Breast epithelium (tissue), 4 donors: ENCODE data around the gene TLDC2. TPM values are rescaled to one million over a fixed set of nuclear protein-coding genes. Genes with fewer than 3 reads are reported as not detected.
A peak's percentile ranks its signal among the peaks of the same experiment; 100 is the strongest.

ENCODE experiments used
- DNase-seq, 2 donors: peaks; one replicate each; pipeline ENCODE4 v3.0.0-alpha.2; 2019; ENCODE audit warnings: low spot score in 2 of 2
- H3K27ac ChIP-seq, 2 donors: fragments of 200-600 bp; sonication (generic) in 1 of 2; one replicate each; pipeline ENCODE4 v1.5.1; 2016 to 2019; ENCODE audit warnings: mild to moderate bottlenecking in 1 of 2
- H3K27me3 ChIP-seq, 2 donors: fragments of 200-600 bp; sonication (generic) in 1 of 2; one replicate each; pipeline versions ENCODE4 v1.5.1 to v1.6.0; 2017 to 2019; ENCODE audit warnings: control low read depth in 1 of 2, mild to moderate bottlenecking in 1 of 2
- H3K36me3 ChIP-seq: fragments of 200-600 bp; one replicate; pipeline ENCODE4 v1.5.1; 2019
- H3K4me1 ChIP-seq, 2 donors: fragments of 200-600 bp; sonication (generic); one replicate each; pipeline ENCODE4 v1.5.1; 2016 to 2019; ENCODE audit warnings: control low read depth in 1 of 2
- H3K4me3 ChIP-seq, 3 donors: fragments of 200-600 bp; sonication (generic); 1 replicate in 2 of 3; 2 replicates in 1 of 3; pipeline ENCODE4 v1.5.1; 2016 to 2019; ENCODE audit warnings: mild to moderate bottlenecking in 3 of 3, moderate library complexity in 2 of 3
- H3K9me3 ChIP-seq, 2 donors: fragments of 200-600 bp; sonication (generic) in 1 of 2; one replicate each; pipeline ENCODE4 v1.5.1; 2016 to 2019; ENCODE audit warnings: control low read depth in 1 of 2
- POLR2A ChIP-seq: fragments of 450-650 bp; IDR thresholded peaks from one replicate; pipeline ENCODE4 v1.6.1; 2016; ENCODE audit warnings: antibody characterized with exemption, mild to moderate bottlenecking, moderate library complexity
- POLR2AphosphoS5 ChIP-seq, 3 donors: sonication (generic); formaldehyde crosslinking; IDR thresholded peaks; one replicate each; pipeline ENCODE4 v1.6.1; 2017; ENCODE audit warnings: antibody characterized with exemption in 3 of 3
- intact Hi-C: fragments of 100-400 bp; cut with DNase I; formaldehyde crosslinking; loops from one replicate; pipeline ENCODE4 v1.15.1; 2023; ENCODE audit warnings: low total_unique reads
- total RNA-seq, 3 donors: library from RNA; depleted of rRNA; stranded (reverse); fragments of >200 nt; gene quantifications; one replicate each; pipeline ENCODE4 v1.1.0, GENCODE V29; 2016
- TF ChIP-seq, protein P1 (sequence below), 3 donors: fragments of 450-650 bp; IDR thresholded peaks; one replicate each; pipeline ENCODE4 v1.5.1; 2016 to 2017; ENCODE audit warnings: antibody characterized with exemption in 3 of 3, mild to moderate bottlenecking in 3 of 3, moderate library complexity in 3 of 3

The TLDC2 gene
- total RNA-seq, 3 donors from 2014 or later = 1.1 TPM; not detected in 2

DNA sequence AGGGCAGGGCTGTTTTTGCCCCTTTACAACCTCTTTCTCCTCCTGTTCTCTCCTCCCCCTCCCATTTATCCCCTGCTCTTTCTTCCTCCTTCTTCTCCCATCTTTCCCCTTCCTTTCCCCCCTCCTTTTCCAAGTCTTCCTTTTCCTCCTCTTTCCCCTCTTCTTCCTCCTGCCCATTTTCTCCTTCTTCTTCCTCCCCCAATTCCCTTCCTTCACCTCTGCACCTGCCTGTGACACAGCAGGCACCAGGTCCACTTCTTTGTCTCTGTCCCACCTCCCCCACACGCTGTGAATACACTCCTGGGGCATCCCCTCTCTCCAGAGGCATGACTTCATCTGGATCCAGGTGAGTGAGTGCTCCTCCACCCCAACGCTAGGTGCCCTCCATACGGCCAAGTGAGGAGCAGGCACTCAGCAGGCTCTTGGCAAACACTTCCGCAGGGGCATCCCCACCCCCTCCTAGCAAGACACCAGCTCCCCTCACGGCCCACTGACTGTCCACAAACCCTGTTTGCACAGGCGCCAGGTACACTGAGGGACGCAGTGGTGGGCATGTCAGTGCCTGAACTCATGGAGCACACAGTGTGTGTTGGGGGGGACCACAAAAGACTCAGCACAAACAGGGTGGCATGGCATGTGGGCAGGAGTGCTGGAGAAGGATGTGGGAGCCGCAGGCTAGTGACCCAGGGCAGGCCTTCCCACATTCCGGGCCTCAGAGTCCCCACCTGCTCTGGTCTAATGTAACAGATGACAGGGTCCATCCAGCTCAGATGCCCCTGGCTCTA lies 10.7 kb upstream of the TLDC2 start:
- TF ChIP-seq POLR2A (no peak), POLR2AphosphoS5 (IDR thresholded peaks at IDR 0.05) (no peak)
- TF ChIP-seq, protein P1, sequence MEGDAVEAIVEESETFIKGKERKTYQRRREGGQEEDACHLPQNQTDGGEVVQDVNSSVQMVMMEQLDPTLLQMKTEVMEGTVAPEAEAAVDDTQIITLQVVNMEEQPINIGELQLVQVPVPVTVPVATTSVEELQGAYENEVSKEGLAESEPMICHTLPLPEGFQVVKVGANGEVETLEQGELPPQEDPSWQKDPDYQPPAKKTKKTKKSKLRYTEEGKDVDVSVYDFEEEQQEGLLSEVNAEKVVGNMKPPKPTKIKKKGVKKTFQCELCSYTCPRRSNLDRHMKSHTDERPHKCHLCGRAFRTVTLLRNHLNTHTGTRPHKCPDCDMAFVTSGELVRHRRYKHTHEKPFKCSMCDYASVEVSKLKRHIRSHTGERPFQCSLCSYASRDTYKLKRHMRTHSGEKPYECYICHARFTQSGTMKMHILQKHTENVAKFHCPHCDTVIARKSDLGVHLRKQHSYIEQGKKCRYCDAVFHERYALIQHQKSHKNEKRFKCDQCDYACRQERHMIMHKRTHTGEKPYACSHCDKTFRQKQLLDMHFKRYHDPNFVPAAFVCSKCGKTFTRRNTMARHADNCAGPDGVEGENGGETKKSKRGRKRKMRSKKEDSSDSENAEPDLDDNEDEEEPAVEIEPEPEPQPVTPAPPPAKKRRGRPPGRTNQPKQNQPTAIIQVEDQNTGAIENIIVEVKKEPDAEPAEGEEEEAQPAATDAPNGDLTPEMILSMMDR (IDR thresholded peaks at IDR 0.05) = no peak
- H3K36me3 ChIP-seq = no peaks in the 10 kb centered on the region
- no peak for DNase-seq
- intact Hi-C loops = no loop called here
- no peaks in the 10 kb centered on the region for H3K27me3 ChIP-seq
- peak overlapping the region; percentile 34 to 44 for H3K27ac ChIP-seq
- H3K9me3 ChIP-seq = no peaks in the 10 kb centered on the region
- H3K4me1 ChIP-seq = peaks cover 7% of the 10 kb centered on the region in 2 donors
- H3K4me3 ChIP-seq = no peak overlapping the region

DNA sequence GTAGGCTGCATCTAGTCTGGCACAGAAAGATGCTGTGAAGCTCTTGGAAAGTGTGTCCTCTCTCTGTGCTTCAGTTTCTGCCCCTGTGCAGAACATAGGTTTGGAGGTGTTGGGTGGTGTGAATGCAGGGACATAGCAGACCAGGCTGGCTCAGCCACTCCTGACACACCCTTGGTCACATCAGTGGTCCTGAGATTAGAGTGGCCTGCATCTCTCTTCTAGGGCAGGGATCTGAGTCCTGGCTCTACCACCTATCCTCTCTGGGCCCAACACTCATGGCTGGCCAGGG lies 10.1 kb upstream of the TLDC2 start:
- Histone ChIP-seq H3K9me3 (no peaks in the 10 kb centered on the region), H3K4me1 (peaks cover 5 to 7% of the 10 kb centered on the region in 2 donors), H3K27ac (peak overlapping the region in 1 of 2 donors; percentile 32), H3K36me3 (no peaks in the 10 kb centered on the region), H3K27me3 (no peaks in the 10 kb centered on the region), H3K4me3 (no peak overlapping the region)
- DNase-seq = no peak
- intact Hi-C loops = no loop called here
- TF ChIP-seq POLR2A (no peak), POLR2AphosphoS5 (IDR thresholded peaks at IDR 0.05) (no peak)
- TF ChIP-seq, protein P1 (IDR thresholded peaks at IDR 0.05) = no peak

DNA sequence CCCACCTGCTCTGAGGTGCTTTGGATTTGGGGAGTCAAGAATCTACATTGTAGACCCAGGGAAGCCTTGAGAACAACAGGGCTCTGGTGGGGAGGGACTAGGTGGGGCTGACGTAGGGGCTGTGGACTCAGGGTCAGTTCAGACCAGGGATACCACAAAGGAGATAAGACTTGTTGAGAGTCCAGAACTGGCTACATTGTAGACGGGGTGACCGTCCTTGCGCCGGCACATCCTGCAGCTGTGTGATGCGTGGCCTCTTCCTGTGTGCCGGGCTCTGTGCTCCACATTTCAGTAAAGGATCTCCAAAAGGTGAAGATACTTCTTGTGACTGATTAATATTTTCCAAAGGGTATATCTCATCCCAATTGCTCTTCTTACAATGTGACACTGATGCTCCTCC lies 9.8 kb upstream of the TLDC2 start:
- Histone ChIP-seq H3K27ac (no peak overlapping the region), H3K4me3 (no peak overlapping the region), H3K36me3 (no peaks in the 10 kb centered on the region), H3K4me1 (peaks cover 2 to 7% of the 10 kb centered on the region in 2 donors), H3K9me3 (no peaks in the 10 kb centered on the region), H3K27me3 (no peaks in the 10 kb centered on the region)
- no peak for DNase-seq
- TF ChIP-seq, protein P1 (IDR thresholded peaks at IDR 0.05) = no peak
- TF ChIP-seq POLR2AphosphoS5 (IDR thresholded peaks at IDR 0.05) (no peak), POLR2A (no peak)
- intact Hi-C loops = no loop called here

DNA sequence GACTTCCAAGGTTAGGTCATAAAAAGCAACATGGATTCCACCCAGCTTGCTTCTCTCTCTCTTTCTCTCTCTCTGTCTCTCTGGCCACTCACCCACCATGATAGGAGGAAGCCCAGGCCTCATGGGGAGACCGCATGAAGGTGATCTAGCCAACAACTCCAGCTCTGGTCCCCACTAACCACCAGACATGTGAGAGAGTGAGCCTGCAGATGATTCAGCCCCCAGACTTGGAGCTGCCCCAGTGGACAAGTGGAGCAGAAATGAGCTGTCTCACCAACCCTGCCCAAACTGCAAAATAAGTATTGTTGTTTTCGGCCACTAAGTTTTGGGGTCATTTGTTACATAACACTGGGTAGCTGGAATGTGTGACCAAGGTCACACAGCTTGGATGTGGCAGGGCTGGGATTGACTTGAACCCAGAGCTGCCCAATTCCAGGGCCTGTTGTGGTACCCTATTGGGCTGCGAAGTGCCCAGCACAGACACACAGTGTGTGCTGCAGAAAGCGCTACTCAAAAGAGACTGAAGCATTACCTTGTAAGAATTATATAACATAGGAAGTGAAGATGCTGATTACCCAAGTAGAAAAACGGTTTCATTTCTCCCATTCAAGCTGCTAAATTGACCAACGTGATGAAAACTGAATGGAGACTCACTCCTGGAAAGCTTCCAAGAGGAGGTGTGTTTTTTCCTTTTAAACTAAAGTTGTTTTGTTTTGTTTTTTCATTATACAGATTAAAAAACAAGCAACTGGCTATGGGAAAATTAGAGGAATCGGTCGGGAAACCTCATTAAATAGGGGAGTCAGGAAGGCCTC lies 9.1 kb upstream of the TLDC2 start:
- no peak for DNase-seq
- intact Hi-C loops = no loop called here
- Histone ChIP-seq H3K27me3 (no peaks in the 10 kb centered on the region), H3K9me3 (no peaks in the 10 kb centered on the region), H3K4me3 (no peak overlapping the region), H3K27ac (no peak overlapping the region), H3K36me3 (no peaks in the 10 kb centered on the region), H3K4me1 (peaks cover 0 to 3% of the 10 kb centered on the region in 2 donors)
- TF ChIP-seq POLR2A (no peak), POLR2AphosphoS5 (IDR thresholded peaks at IDR 0.05) (no peak)

DNA sequence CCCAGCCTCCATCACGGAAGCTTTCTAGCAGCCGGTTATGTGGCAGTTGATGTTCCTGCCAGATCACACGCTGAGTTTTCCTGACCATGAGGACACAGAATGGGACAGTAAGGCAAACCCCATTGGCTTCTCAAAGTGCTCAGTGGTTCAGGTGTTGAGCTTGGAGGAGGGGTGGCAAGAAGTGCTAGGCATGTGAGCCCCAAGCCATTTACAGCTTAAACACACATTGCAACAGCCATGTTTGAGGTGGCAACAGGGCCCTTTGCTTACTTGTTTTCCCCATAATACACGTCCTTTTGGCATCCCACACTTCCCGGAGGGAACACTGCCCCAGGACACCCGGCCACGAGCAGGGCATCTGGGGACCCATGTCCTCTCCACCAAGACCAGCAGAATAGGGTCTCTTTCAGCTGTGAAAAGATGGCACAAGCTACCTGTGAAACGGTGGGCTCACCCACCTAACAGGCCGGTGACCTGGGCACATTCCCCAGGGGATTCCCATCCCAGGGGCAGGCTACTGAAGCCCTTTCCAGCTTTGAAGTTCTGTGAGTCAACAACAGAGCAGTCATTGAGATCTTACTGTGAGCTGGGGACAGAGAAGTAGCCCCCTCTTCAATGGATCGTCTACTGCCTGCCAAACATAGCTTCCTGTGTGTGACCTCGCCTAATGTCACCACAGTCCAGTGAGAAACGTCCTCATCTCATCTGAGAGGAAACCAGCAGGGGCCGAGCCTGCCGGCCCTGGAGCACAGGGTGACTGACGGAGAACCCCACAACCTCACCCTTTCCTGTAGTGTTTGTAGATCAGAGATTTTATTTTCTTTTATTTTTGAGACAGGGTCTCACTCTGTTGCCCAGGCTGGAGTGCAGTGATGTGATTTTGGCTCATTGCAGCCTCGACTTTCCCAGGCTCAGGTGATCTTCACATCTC lies 4.0 kb upstream of the TLDC2 start:
- no peaks in the 10 kb centered on the region for H3K4me1 ChIP-seq
- TF ChIP-seq POLR2A (no peak), POLR2AphosphoS5 (IDR thresholded peaks at IDR 0.05) (no peak)
- TF ChIP-seq, protein P1 (IDR thresholded peaks at IDR 0.05) = no peak
- no peaks in the 10 kb centered on the region for H3K36me3 ChIP-seq
- no peak for DNase-seq
- intact Hi-C loops = no loop called here
- no peaks in the 10 kb centered on the region for H3K9me3 ChIP-seq
- no peaks in the 10 kb centered on the region for H3K27me3 ChIP-seq
- no peak overlapping the region for H3K27ac ChIP-seq
- H3K4me3 ChIP-seq = no peak overlapping the region
